HG03135 (cell line): Measurements from ENCODE around the gene ACSF3.
"Not testable (repeated sequence)": the region's sequence is repeated elsewhere in the genome, so short reads cannot be mapped to it uniquely, and the experiment has no call there.

ENCODE experiments used
- ATAC-seq: cut with Tn5 transposase; IDR thresholded peaks from one replicate; pipeline ENCODE4 v1.9.1; 2021; ENCODE audit warnings: mild to moderate bottlenecking, moderate library complexity; ENCODE audit not compliant: unreplicated experiment

Gene ACSF3

DNA sequence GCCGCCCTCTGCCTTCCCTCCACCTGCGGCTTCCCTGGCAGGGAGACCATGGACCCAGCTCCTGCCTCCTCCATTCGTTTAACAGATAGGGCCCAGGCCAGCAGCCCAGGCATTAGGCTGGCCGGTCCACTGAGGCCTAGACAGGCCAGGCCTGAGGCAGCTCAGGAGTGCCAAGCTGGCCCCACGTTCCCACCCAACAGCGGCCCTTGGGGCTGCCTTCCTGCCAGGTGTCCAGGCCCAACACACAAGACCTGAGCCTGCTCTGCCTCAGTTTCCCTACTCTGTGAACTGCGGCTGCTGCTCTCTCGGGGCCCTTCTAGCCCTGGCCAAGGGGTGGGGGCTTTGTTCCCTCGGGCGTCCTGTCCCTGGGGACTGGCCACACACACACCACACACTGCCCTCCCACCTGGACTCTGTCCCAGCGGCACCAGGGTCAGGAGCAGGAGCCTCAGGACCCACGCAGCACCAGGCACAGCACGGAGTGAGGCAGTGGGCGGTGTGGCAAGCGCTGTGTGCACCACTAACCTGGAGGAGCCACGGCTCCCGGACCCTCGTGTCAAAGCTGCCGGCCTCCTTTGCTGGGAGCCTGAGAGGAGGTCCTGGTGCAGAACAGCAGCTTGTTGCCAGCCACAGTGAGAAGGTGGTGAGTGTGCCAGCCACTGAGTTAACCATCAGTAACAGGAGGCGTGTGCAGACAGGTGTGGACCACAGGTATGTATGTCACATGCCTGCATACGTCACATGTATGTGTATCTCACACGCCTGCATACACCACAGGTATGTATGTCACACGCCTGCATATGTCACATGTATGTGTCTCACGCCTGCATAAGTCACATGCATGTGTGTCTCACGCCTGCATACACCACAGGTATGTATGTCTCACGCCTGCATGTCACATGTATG, 63.3 kb downstream of the ACSF3 start:
- ATAC-seq, result no peak

DNA sequence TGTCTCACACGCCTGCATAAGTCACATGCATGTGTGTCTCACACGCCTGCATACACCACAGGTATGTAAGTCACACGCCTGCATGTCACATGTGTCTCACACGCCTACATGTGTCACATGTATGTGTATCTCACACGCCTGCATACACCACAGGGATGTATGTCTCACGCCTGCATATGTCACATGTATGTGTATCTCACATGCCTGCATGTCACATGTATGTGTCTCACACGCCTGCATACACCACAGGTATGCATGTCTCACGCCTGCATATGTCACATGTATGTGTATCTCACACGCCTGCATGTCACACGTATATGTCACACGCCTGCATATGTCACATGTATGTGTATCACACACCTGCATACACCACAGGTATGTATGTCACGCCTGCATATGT, 64.1 kb downstream of the ACSF3 start:
- ATAC-seq, result no peak

DNA sequence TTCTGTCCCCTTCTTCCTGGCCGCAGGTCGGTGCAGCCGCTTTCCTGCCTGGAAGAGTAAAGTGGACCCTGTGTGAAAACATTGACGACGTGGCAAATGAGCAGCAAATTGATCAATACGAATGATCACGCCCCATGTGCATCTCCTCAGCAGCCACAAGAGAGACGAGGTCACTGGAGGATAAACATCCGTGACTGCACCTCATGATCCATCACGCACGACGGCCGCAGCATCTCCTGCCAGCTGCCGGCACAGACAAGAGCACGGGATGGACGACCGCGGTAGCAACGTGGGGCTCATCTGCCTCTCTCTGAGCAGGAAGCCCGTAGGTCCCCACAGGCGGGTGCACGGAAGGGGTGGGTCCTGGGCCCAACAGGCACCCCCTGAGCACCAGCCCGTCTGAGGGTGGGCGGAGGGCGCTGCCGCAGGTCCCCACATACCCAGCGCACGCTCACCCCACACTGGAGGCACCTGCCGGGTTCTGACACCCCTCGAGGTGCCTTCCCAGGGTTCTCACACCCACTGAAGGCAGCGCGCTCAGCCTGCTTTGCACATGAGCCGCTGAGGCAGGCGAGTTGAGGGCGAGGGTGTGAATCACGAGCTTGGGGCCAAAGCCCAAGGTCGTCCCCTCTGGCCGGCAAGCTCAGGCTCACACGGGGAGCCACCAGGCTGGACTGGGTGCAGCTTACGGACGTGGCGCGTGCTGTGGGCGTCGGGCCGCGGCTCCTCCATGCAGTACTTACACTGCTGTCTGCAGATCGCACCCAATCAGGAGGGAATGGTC, 65.6 kb downstream of the ACSF3 start:
- no peak for ATAC-seq

DNA sequence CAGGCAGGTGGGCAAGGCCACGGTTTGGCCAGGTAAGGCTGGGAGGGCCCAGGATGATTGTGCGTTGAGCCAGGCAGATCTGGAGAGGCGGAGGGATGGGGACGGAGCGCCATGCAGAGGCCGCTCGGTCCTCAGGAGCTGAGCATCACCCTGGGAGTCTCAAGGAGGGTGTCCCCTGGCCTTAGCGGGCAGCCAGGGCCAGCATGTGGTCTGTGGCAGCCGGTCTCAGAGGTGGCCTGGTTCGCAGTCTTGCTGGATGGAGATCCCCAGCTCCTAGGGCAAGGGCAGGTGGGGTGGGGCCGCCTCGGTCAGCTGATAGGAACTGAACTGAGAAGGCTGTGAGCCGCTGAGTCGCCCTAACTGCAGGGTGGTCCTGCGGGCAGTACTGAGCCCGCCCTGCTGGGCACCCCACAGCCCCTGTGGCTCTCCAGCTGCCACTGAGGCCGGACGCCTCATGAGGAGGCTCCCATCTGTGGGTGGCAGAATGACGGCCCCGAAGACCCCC, 66.2 kb downstream of the ACSF3 start:
- no peak for ATAC-seq

DNA sequence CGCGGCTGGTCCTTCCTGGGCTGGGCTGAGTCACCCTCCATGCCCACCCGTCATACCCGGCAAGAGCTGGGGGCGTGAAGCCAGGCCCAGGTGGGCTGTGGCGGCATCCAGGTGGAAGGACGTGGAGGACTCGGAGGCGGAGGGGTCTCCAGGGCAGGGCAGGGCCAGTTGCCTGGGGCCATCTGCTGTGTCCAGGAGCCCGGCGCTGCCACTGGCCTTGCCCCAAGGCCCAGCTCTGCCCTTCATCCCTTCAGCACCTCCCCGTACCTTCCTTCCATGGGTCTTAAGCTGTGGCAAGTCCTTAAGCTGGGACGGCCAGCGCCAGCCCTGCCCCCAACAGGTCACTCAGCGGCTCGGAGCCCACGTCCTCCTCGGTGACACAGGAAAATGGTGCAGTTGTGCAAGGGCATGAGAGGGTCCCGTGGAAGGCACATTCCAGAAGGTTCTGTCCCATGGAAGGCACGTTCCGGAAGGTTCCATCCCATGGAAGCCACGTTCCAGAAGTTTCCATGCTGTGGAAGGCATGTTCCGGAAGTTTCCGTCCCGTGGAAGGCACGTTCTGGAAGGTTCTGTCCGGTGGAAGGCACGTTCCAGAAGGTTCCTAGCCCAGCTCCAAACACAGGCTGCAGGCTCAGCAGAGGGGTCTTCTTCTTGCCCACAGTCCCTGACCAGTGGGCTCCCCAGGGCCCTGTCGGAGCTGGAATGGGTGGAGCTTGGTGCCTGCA, 67.5 kb downstream of the ACSF3 start:
- ATAC-seq, result no peak

DNA sequence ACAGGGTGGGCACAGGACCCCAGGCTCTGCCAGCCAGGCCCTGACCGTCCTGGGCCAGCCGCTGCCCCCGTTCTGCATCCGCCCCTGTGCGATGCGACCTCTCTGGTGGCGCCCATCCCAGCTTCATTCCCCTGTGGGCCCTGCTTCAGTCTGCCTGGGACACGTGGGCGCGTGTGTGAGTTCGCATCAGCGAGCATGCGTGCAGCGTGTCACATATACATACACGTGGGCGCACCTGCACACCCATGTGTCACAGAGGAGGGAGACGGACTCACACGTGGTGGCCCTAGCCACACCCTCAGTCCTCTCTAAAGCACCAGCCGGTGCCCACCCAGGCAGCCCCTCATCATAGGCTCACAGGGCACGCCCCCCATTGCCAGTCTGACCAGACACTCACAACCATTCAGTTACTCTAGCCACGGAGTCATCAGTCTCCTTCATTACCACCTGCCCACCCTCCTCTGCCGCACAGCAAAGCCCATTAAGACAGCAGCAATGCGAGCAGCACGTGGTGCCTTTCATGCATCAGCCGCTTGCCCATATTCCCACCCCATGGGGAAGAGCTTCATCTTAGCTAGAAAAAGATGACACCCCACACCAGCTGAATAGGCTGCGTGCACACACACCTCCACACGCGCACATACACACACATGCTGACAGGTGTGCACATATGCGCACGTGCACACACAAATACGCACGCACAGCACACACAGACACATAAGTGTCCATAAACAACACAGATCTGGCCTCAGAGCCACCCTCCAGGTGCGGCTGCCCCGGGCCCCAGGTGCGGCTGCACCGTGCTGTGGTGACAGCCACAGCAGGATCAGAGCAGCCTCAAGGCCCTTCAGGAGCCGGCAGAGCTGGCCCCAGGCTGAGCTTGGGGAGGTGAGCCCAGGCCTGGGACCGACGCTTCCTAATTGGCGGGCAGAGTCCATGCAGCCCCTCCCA, 68.4 kb downstream of the ACSF3 start:
- ATAC-seq, result no peak

- no peak for ATAC-seq
Measured at GRCh38 chr16:89163297-89163696, 69.6 kb downstream of the ACSF3 start.

- no peak for ATAC-seq
Measured at GRCh38 chr16:89164436-89164835, 70.8 kb downstream of the ACSF3 start.

- ATAC-seq, result no peak
Measured at GRCh38 chr16:89164847-89165680, 71.4 kb downstream of the ACSF3 start.

GRCh38 chr16:89165681-89165979, 72.0 kb downstream of the ACSF3 start:
- not testable (repeated sequence) for ATAC-seq

DNA sequence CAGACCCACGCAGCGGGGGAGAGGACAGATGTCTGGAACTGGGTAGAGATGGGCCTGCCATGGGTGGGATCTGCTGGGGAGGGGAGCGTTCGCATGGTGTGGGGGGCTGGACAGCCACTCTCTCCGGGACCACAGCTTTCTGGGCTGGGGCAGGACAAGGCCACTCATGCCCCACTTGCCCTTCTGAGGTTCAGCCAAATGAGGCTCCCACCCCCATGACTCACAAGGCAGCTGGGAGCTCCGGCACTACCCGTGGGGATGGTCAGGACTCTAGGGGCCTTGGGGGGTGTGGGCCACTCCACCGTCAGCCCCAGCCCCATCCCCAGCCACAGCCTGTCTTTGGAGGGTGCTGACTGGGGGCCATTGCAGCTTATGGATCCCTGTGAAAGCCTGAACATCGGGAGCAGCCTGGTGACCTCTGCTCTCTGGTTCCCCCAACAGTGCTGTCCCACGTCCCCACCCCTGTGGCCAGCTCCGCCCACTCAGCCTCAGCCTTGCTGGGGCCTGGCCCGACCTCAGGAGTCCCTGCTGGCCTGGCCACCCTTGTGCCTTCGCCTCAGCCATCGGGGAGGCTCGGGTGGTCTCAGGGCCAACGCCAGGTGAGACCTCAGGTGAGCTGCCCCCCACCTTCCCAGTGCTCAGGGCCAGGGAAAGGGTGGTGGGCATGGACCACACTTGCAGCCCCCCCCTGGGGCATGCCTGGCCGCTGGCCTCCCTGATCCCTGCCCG, 73.2 kb downstream of the ACSF3 start:
- ATAC-seq, result no peak

- ATAC-seq, result no peak
Measured at GRCh38 chr16:89167425-89167941, 73.8 kb downstream of the ACSF3 start.

GRCh38 chr16:89168381-89169189, 74.9 kb downstream of the ACSF3 start:
- ATAC-seq, result no peak

GRCh38 chr16:89169778-89170177, 76.1 kb downstream of the ACSF3 start:
- ATAC-seq, result no peak

- ATAC-seq, result no peak
Measured at GRCh38 chr16:89170346-89171215, 76.9 kb downstream of the ACSF3 start.
